Measurements from ENCODE around the gene CCDC142.

GRCh38 chr2:74481961-74482800 is 617 bp downstream of the CCDC142 start:
- TF ChIP-seq CTCF (IDR thresholded peaks at IDR 0.05; ENCODE audit: poor library complexity, severe bottlenecking) (no peak), EP300 (conservative IDR thresholded peaks at IDR 0.05; ENCODE audit: poor library complexity, severe bottlenecking) (no peak), POLR2AphosphoS5 (IDR thresholded peaks at IDR 0.05) (no peak), EZH2 (IDR thresholded peaks at IDR 0.05; ENCODE audit: borderline replicate concordance, insufficient read depth, low read length, poor library complexity, severe bottlenecking) (no peak), TAF1 (IDR thresholded peaks at IDR 0.05; ENCODE audit: low read depth) (no peak), SMC3 (conservative IDR thresholded peaks at IDR 0.05; ENCODE audit: poor library complexity) (no peak)
